ENCODE data around the gene MINK1.

DNA sequence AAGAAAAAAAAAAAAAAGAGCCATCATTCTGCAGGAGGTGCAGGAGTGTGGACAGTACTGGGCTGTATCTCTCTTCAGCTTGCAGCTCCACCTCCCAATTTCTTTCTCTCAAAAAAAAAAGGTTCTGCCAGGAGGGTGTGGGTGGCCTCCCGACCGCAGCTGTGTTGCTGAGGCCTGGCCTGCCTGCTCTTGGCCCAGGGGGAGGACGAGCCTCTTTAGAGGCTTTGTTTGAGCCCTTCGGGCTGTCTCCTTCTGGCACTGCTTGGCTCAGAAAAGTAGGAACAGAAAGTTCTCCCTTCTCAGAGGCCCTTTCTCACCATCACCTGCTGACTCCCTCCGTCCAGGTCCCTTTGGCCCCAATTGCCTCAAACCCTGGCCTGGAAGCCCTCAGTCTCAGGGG lies 43.9 kb downstream of the MINK1 start:
- no peak for TF ChIP-seq EP300 (IDR thresholded peaks at IDR 0.05)
- TF ChIP-seq, protein P1, sequence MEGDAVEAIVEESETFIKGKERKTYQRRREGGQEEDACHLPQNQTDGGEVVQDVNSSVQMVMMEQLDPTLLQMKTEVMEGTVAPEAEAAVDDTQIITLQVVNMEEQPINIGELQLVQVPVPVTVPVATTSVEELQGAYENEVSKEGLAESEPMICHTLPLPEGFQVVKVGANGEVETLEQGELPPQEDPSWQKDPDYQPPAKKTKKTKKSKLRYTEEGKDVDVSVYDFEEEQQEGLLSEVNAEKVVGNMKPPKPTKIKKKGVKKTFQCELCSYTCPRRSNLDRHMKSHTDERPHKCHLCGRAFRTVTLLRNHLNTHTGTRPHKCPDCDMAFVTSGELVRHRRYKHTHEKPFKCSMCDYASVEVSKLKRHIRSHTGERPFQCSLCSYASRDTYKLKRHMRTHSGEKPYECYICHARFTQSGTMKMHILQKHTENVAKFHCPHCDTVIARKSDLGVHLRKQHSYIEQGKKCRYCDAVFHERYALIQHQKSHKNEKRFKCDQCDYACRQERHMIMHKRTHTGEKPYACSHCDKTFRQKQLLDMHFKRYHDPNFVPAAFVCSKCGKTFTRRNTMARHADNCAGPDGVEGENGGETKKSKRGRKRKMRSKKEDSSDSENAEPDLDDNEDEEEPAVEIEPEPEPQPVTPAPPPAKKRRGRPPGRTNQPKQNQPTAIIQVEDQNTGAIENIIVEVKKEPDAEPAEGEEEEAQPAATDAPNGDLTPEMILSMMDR (IDR thresholded peaks at IDR 0.05), result no peak

Measured in gastroesophageal sphincter (tissue), 3 donors.